Ovary (tissue), 3 donors: Measurements from ENCODE around the gene SCD.

Source experiments
- CTCF ChIP-seq, 3 donors: fragments of 450-650 bp in 2 of 3; fragments of 200-600 bp in 1 of 3; IDR thresholded peaks; one replicate each; pipeline versions ENCODE4 v1.5.1 to v1.8.0; 2016 to 2022; ENCODE audit warnings: antibody characterized with exemption in 3 of 3, mild to moderate bottlenecking in 1 of 3
- EP300 ChIP-seq: sonication (generic); formaldehyde crosslinking; IDR thresholded peaks from one replicate; pipeline ENCODE4 v1.6.1; 2017; ENCODE audit warnings: antibody characterized with exemption
- POLR2A ChIP-seq: fragments of 450-650 bp; IDR thresholded peaks from one replicate; pipeline ENCODE4 v1.6.1; 2017; ENCODE audit warnings: antibody characterized with exemption, mild to moderate bottlenecking, moderate library complexity
- donor health status: DM: no; HTN: no; CAD: no.

- no peak for TF ChIP-seq POLR2A
- TF ChIP-seq CTCF (IDR thresholded peaks at IDR 0.05) = peak; percentile 64 to 87 (median 77)
- no peak for TF ChIP-seq EP300
Measured at GRCh38 chr10:100338434-100339036, 8.5 kb upstream of the SCD start.
